Lung (tissue), 12 donors: ENCODE data around the gene PRPF19. TPM values are rescaled to one million over a fixed set of nuclear protein-coding genes. Genes with fewer than 3 reads are reported as not detected.

Source experiments
- ATAC-seq: fragments of 200-7000 bp; cut with Tn5 transposase; one replicate; pipeline ENCODE4 v1.9.1; 2020; ENCODE audit warnings: moderate number of reproducible peaks; ENCODE audit not compliant: insufficient read depth, low FRiP score
- DNase-seq, 3 donors: peaks; one replicate each; pipeline ENCODE4 v3.0.0-alpha.2; 2013 to 2017
- H3K27ac ChIP-seq, 2 donors: one replicate each; pipeline ENCODE4 v1.5.1; 2013; ENCODE audit warnings: mild to moderate bottlenecking in 2 of 2, moderate library complexity in 2 of 2, control low read depth in 1 of 2, inconsistent platforms in 1 of 2, low read depth in 1 of 2, low read length in 1 of 2
- H3K27me3 ChIP-seq, 3 donors: one replicate each; pipeline ENCODE4 v1.5.1; 2013; ENCODE audit warnings: low read length in 2 of 3; ENCODE audit not compliant: control insufficient read depth in 3 of 3, insufficient read depth in 3 of 3
- H3K36me3 ChIP-seq, 4 donors: one replicate each; pipeline ENCODE4 v1.5.1; 2013; ENCODE audit warnings: low read length in 4 of 4, mild to moderate bottlenecking in 1 of 4, moderate library complexity in 1 of 4; ENCODE audit not compliant: control insufficient read depth in 4 of 4, insufficient read depth in 4 of 4
- H3K4me1 ChIP-seq, 5 donors: one replicate each; pipeline ENCODE4 v1.5.1; 2013; ENCODE audit warnings: low read length in 5 of 5, mild to moderate bottlenecking in 2 of 5, moderate library complexity in 1 of 5; ENCODE audit not compliant: control insufficient read depth in 5 of 5, insufficient read depth in 5 of 5
- H3K4me3 ChIP-seq: one replicate; pipeline ENCODE4 v1.5.1; 2013; ENCODE audit warnings: mild to moderate bottlenecking, control low read depth, moderate library complexity
- H3K9ac ChIP-seq, 2 donors: one replicate each; pipeline ENCODE4 v1.5.1; 2013; ENCODE audit warnings: low read length in 2 of 2, control low read depth in 1 of 2; ENCODE audit not compliant: insufficient read depth in 1 of 2
- H3K9me3 ChIP-seq, 4 donors: one replicate each; pipeline ENCODE4 v1.5.1; 2013; ENCODE audit warnings: low read length in 3 of 4, mild to moderate bottlenecking in 1 of 4, moderate library complexity in 1 of 4; ENCODE audit not compliant: control insufficient read depth in 4 of 4, insufficient read depth in 3 of 4
- WGBS, 2 donors: extraction: QIAGEN DNeasy Blood & Tissue Kit; methylation state at CpG; one replicate each; pipeline ENCODE4 v1.1.7; 2013; 5-methylcytosine and 5-hydroxymethylcytosine counted together
- polyA plus RNA-seq, 2 donors: library from polyadenylated mRNA; stranded (reverse); fragments of 200-250 nt; gene quantifications; one replicate each; pipeline ENCODE4 v1.2.1, GENCODE V29; 2013
- total RNA-seq, 2 donors: library from RNA; depleted of rRNA in 1 of 2; stranded (reverse); fragments of >200 nt in 1 of 2; gene quantifications; one replicate each; pipeline ENCODE4 v1.2.1, GENCODE V29; 2014 to 2021
- TF ChIP-seq, protein P1 (sequence below): IDR thresholded peaks from 2 replicates; pipeline ENCODE4 v1.5.1; 2012; ENCODE audit warnings: mild to moderate bottlenecking; ENCODE audit errors: control extremely low read depth, extremely low read depth
- donor health status: control.
- donor health status: control.
- donor health status: Bipolar disorder and iron deficiency.
- donor health status: healthy.
- donor health status: DM: yes; HTN: yes; CAD: no.

The PRPF19 gene
- total and polyA plus RNA-seq, 4 donors: 49.0 to 79.0 (median 65.2) TPM

DNA sequence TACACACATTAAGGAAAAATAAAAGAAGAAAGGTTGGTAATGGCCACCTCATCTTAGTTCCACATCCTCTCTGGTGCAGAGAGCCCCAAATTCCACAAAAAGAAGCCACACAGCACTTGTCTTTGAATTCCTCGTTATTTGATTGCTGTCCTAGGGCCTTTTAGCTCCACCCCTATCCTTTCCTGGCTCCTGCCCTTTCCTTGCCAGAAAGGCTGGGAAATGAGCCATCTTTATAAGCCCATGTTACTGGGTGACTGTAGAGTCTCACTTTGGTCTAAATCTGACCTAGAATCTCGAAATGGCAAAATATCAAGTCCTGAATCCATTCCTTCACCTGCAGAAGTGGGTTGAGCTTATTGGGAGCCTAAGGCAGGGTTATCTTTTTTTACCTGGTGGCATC, 13.6 kb upstream of the PRPF19 start:
- DNase-seq (no peak), ATAC-seq (no peak)

GRCh38 chr11:60919320-60919719, 12.9 kb upstream of the PRPF19 start:
- H3K27ac ChIP-seq: no peak overlapping the region
- DNase-seq: no peak
- no peak overlapping the region for H3K4me3 ChIP-seq
- H3K4me1 ChIP-seq: peaks cover 0 to 24% (median 8%) of the 10 kb centered on the region in 5 donors
- 51 to 63% methylated on average over 1 of the region's 1 CpG for WGBS, 2 donors
- no peaks in the 10 kb centered on the region for H3K27me3 ChIP-seq
- H3K9me3 ChIP-seq: peaks cover 0 to 3% (median 0%) of the 10 kb centered on the region in 4 donors
- H3K9ac ChIP-seq: no peak overlapping the region
- TF ChIP-seq, protein P1, sequence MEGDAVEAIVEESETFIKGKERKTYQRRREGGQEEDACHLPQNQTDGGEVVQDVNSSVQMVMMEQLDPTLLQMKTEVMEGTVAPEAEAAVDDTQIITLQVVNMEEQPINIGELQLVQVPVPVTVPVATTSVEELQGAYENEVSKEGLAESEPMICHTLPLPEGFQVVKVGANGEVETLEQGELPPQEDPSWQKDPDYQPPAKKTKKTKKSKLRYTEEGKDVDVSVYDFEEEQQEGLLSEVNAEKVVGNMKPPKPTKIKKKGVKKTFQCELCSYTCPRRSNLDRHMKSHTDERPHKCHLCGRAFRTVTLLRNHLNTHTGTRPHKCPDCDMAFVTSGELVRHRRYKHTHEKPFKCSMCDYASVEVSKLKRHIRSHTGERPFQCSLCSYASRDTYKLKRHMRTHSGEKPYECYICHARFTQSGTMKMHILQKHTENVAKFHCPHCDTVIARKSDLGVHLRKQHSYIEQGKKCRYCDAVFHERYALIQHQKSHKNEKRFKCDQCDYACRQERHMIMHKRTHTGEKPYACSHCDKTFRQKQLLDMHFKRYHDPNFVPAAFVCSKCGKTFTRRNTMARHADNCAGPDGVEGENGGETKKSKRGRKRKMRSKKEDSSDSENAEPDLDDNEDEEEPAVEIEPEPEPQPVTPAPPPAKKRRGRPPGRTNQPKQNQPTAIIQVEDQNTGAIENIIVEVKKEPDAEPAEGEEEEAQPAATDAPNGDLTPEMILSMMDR: no peak
- no peak for ATAC-seq
- H3K36me3 ChIP-seq: peaks cover 9 to 30% (median 16%) of the 10 kb centered on the region in 4 donors

More for the DNA sequence above, 13.6 kb upstream of the PRPF19 start:
- Histone ChIP-seq H3K9ac (no peak overlapping the region), H3K4me1 (peaks cover 0 to 22% (median 11%) of the 10 kb centered on the region in 5 donors), H3K4me3 (no peak overlapping the region), H3K9me3 (peaks cover 0 to 3% (median 0%) of the 10 kb centered on the region in 4 donors), H3K27me3 (no peaks in the 10 kb centered on the region), H3K36me3 (peaks cover 9 to 30% (median 16%) of the 10 kb centered on the region in 4 donors), H3K27ac (no peak overlapping the region)
- 71 to 85% methylated on average over 2 of the region's 2 CpGs for WGBS, 2 donors
- TF ChIP-seq, protein P1: no peak

DNA sequence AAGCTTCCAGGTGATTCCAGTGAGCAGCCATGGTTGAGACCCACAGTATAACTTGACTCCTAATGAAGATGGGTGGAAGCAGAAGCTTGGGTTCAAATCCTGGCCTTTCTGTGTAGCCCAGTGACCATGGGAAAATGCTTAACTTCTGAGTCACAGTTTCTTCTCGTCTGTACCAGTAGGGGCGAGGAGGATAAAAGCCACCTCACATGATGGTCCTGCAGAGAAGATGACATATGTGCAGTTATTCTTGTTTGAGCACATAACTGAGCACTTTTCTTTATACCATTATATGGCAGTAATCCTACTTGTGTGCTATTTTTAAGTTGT, 12.5 kb upstream of the PRPF19 start:
- TF ChIP-seq, protein P1: no peak
- Histone ChIP-seq H3K4me3 (no peak overlapping the region), H3K9ac (no peak overlapping the region), H3K4me1 (peaks cover 0 to 21% (median 8%) of the 10 kb centered on the region in 5 donors), H3K9me3 (peaks cover 0 to 3% (median 0%) of the 10 kb centered on the region in 4 donors), H3K27me3 (no peaks in the 10 kb centered on the region), H3K27ac (no peak overlapping the region), H3K36me3 (peaks cover 9 to 30% (median 16%) of the 10 kb centered on the region in 4 donors)
- DNase-seq (no peak), ATAC-seq (no peak)
- 65 to 68% methylated on average over 2 of the region's 2 CpGs for WGBS, 2 donors
